Adipocyte (in vitro differentiated cells): ENCODE measurements around the gene HOXC10.

Experiments
- DNase-seq: peaks from one replicate; pipeline ENCODE4 v3.0.0-alpha.2; 2015; ENCODE audit warnings: low read depth
- H3K27me3 ChIP-seq: replicated peaks from 2 replicates; pipeline ENCODE4 v1.7.0; 2013; ENCODE audit warnings: mild to moderate bottlenecking, low read length, moderate library complexity; ENCODE audit not compliant: control insufficient read depth, insufficient read depth
- H3K36me3 ChIP-seq: 2 replicates; pipeline ENCODE4 v1.7.0; 2013; ENCODE audit warnings: low read length, mild to moderate bottlenecking, moderate library complexity; ENCODE audit not compliant: control insufficient read depth, insufficient read depth, severe bottlenecking
- H3K4me1 ChIP-seq: 2 replicates; pipeline ENCODE4 v1.7.0; 2013; ENCODE audit warnings: mild to moderate bottlenecking, low read length, moderate library complexity; ENCODE audit not compliant: control insufficient read depth, insufficient read depth
- H3K4me3 ChIP-seq: 2 replicates; pipeline ENCODE4 v1.7.0; 2013; ENCODE audit warnings: mild to moderate bottlenecking, low read length, moderate library complexity
- H3K9ac ChIP-seq: 2 replicates; pipeline ENCODE4 v1.7.0; 2013; ENCODE audit warnings: mild to moderate bottlenecking, low read length, moderate library complexity
- H3K9me3 ChIP-seq: 2 replicates; pipeline ENCODE4 v1.7.0; 2013; ENCODE audit warnings: mild to moderate bottlenecking, low read length, moderate library complexity; ENCODE audit not compliant: control insufficient read depth

Gene HOXC10

GRCh38 chr12:53952871-53953734 is 31.8 kb upstream of the HOXC10 start:
- H3K4me1 ChIP-seq: peaks cover 19% of the 10 kb centered on the region
- H3K9ac ChIP-seq: no peak overlapping the region
- no peaks in the 10 kb centered on the region for H3K36me3 ChIP-seq
- peak; percentile 29 for DNase-seq
- H3K9me3 ChIP-seq: no peaks in the 10 kb centered on the region
- H3K27me3 ChIP-seq: peaks cover 98% of the 10 kb centered on the region
- H3K4me3 ChIP-seq: no peak overlapping the region

- H3K9me3 ChIP-seq: no peaks in the 10 kb centered on the region
- no peak for DNase-seq
- H3K27me3 ChIP-seq: peaks cover 99% of the 10 kb centered on the region
- H3K9ac ChIP-seq: no peak overlapping the region
- H3K4me3 ChIP-seq: no peak overlapping the region
- no peaks in the 10 kb centered on the region for H3K36me3 ChIP-seq
- H3K4me1 ChIP-seq: peaks cover 19% of the 10 kb centered on the region
Observed at GRCh38 chr12:53953831-53954693, 30.9 kb upstream of the HOXC10 start.

GRCh38 chr12:53954694-53955035 is 30.3 kb upstream of the HOXC10 start, which contains the start of gene HOXC12:
Gene HOXC12 (plus strand): TSS chr12:53954903. CDS start chr12:53954930, 27 bp downstream.
- Histone ChIP-seq H3K9ac (no peak within 1 kb of the TSS), H3K9me3 (no peaks in the 10 kb centered on the region), H3K4me1 (peaks cover 19% of the 10 kb centered on the region), H3K27me3 (peaks cover 99% of the 10 kb centered on the region), H3K4me3 (no peak within 1 kb of the TSS), H3K36me3 (no peaks in the 10 kb centered on the region)
- DNase-seq: no peak

- no peaks in the 10 kb centered on the region for H3K36me3 ChIP-seq
- H3K9ac ChIP-seq: no peak overlapping the region
- no peak for DNase-seq
- peaks cover 99% of the 10 kb centered on the region for H3K27me3 ChIP-seq
- H3K4me1 ChIP-seq: peaks cover 19% of the 10 kb centered on the region
- H3K4me3 ChIP-seq: no peak overlapping the region
- peaks cover 4% of the 10 kb centered on the region for H3K9me3 ChIP-seq
Observed at GRCh38 chr12:53955036-53955775, 29.7 kb upstream of the HOXC10 start.

- Histone ChIP-seq H3K4me3 (no peak overlapping the region), H3K36me3 (no peaks in the 10 kb centered on the region), H3K27me3 (peaks cover 99% of the 10 kb centered on the region), H3K9me3 (peaks cover 5% of the 10 kb centered on the region), H3K9ac (no peak overlapping the region), H3K4me1 (peaks cover 19% of the 10 kb centered on the region)
- no peak for DNase-seq
Observed at GRCh38 chr12:53955776-53956250, 29.1 kb upstream of the HOXC10 start.

- no peak overlapping the region for H3K4me3 ChIP-seq
- DNase-seq: no peak
- peaks cover 5% of the 10 kb centered on the region for H3K9me3 ChIP-seq
- peaks cover 96% of the 10 kb centered on the region for H3K27me3 ChIP-seq
- H3K36me3 ChIP-seq: no peaks in the 10 kb centered on the region
- no peak overlapping the region for H3K9ac ChIP-seq
- peaks cover 19% of the 10 kb centered on the region for H3K4me1 ChIP-seq
Observed at GRCh38 chr12:53956251-53956887, 28.6 kb upstream of the HOXC10 start.

GRCh38 chr12:53956914-53957536 is 27.9 kb upstream of the HOXC10 start:
- Histone ChIP-seq H3K4me3 (no peak overlapping the region), H3K9ac (no peak overlapping the region), H3K36me3 (no peaks in the 10 kb centered on the region), H3K9me3 (peaks cover 5% of the 10 kb centered on the region), H3K4me1 (peaks cover 15% of the 10 kb centered on the region), H3K27me3 (peaks cover 96% of the 10 kb centered on the region)
- DNase-seq: no peak

GRCh38 chr12:53958128-53958527 is 26.8 kb upstream of the HOXC10 start:
- DNase-seq: no peak
- Histone ChIP-seq H3K36me3 (no peaks in the 10 kb centered on the region), H3K9me3 (peaks cover 5% of the 10 kb centered on the region), H3K4me3 (no peak overlapping the region), H3K4me1 (peaks cover 6% of the 10 kb centered on the region), H3K27me3 (peaks cover 96% of the 10 kb centered on the region), H3K9ac (no peak overlapping the region)

GRCh38 chr12:53959314-53959713 is 25.6 kb upstream of the HOXC10 start:
- no peak overlapping the region for H3K4me3 ChIP-seq
- no peak overlapping the region for H3K9ac ChIP-seq
- H3K4me1 ChIP-seq: no peaks in the 10 kb centered on the region
- no peaks in the 10 kb centered on the region for H3K36me3 ChIP-seq
- peaks cover 96% of the 10 kb centered on the region for H3K27me3 ChIP-seq
- no peak for DNase-seq
- peaks cover 5% of the 10 kb centered on the region for H3K9me3 ChIP-seq
